ENCODE data around the gene FXYD5. TPM values are rescaled to one million over a fixed set of nuclear protein-coding genes. Genes with fewer than 3 reads are reported as not detected.

FXYD5 gene
- polyA plus RNA-seq, 1 donor from 2014 or later: not detected

DNA sequence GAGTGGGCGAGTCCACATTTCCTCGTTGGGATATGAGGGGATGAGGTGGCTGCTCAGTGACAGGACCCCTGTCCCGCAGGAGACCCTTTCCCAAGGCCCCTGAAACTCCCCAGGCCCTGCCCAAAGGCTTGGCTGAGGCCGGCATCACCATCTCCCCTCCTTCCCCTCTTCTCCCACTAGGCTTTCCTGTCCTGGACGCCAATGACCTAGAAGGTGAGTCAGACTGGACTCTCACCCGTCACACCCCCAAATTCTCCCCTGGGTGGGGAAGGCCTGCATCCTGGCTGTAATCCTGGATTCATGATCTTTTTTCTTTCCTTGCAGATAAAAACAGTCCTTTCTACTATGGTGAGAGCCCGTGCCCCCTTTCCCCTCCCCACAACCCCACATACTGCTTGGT, 33.6 kb upstream of the FXYD5 start:
- Histone ChIP-seq H3K9ac (ENCODE audit: low read length) (no peak overlapping the region), H3K27ac (ENCODE audit: low read length) (no peak overlapping the region), H3F3A (ENCODE audit: insufficient read depth, low read length, poor library complexity, severe bottlenecking) (no peaks in the 10 kb centered on the region), H3K27me3 (ENCODE audit: insufficient read depth, low read depth, low read length) (no peaks in the 10 kb centered on the region), H3K9me2 (ENCODE audit: insufficient read depth, low read length) (no peaks in the 10 kb centered on the region), H3K36me3 (ENCODE audit: insufficient read depth, low read length) (no peaks in the 10 kb centered on the region), H3K4me3 (ENCODE audit: low read length) (no peak overlapping the region), H4K20me1 (ENCODE audit: insufficient read depth) (no peaks in the 10 kb centered on the region), H3K9me3 (ENCODE audit: low read length) (no peaks in the 10 kb centered on the region), H2AFZ (ENCODE audit: low read depth, low read length) (no peak overlapping the region), H3K4me2 (ENCODE audit: low read length) (no peak overlapping the region), H3K79me2 (replicated peaks; ENCODE audit: insufficient read depth, low read length) (no peaks in the 10 kb centered on the region)
- TF ChIP-seq EP300 (conservative IDR thresholded peaks at IDR 0.05; ENCODE audit: poor library complexity, severe bottlenecking): no peak
- TF ChIP-seq TAF1 (IDR thresholded peaks at IDR 0.05; ENCODE audit: low read depth): no peak
- TF ChIP-seq POLR2AphosphoS5 (IDR thresholded peaks at IDR 0.05): no peak
- no peak for TF ChIP-seq MXI1 (conservative IDR thresholded peaks at IDR 0.05; ENCODE audit: poor library complexity, severe bottlenecking)
- TF ChIP-seq, protein P1, sequence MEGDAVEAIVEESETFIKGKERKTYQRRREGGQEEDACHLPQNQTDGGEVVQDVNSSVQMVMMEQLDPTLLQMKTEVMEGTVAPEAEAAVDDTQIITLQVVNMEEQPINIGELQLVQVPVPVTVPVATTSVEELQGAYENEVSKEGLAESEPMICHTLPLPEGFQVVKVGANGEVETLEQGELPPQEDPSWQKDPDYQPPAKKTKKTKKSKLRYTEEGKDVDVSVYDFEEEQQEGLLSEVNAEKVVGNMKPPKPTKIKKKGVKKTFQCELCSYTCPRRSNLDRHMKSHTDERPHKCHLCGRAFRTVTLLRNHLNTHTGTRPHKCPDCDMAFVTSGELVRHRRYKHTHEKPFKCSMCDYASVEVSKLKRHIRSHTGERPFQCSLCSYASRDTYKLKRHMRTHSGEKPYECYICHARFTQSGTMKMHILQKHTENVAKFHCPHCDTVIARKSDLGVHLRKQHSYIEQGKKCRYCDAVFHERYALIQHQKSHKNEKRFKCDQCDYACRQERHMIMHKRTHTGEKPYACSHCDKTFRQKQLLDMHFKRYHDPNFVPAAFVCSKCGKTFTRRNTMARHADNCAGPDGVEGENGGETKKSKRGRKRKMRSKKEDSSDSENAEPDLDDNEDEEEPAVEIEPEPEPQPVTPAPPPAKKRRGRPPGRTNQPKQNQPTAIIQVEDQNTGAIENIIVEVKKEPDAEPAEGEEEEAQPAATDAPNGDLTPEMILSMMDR (IDR thresholded peaks at IDR 0.05; ENCODE audit: poor library complexity, severe bottlenecking): no peak
- TF ChIP-seq EZH2 (IDR thresholded peaks at IDR 0.05; ENCODE audit: borderline replicate concordance, insufficient read depth, low read length, poor library complexity, severe bottlenecking): no peak
- no peak for TF ChIP-seq RAD21 (conservative IDR thresholded peaks at IDR 0.05)
- no peak for TF ChIP-seq SMC3 (conservative IDR thresholded peaks at IDR 0.05; ENCODE audit: poor library complexity)
- TF ChIP-seq, protein P2, sequence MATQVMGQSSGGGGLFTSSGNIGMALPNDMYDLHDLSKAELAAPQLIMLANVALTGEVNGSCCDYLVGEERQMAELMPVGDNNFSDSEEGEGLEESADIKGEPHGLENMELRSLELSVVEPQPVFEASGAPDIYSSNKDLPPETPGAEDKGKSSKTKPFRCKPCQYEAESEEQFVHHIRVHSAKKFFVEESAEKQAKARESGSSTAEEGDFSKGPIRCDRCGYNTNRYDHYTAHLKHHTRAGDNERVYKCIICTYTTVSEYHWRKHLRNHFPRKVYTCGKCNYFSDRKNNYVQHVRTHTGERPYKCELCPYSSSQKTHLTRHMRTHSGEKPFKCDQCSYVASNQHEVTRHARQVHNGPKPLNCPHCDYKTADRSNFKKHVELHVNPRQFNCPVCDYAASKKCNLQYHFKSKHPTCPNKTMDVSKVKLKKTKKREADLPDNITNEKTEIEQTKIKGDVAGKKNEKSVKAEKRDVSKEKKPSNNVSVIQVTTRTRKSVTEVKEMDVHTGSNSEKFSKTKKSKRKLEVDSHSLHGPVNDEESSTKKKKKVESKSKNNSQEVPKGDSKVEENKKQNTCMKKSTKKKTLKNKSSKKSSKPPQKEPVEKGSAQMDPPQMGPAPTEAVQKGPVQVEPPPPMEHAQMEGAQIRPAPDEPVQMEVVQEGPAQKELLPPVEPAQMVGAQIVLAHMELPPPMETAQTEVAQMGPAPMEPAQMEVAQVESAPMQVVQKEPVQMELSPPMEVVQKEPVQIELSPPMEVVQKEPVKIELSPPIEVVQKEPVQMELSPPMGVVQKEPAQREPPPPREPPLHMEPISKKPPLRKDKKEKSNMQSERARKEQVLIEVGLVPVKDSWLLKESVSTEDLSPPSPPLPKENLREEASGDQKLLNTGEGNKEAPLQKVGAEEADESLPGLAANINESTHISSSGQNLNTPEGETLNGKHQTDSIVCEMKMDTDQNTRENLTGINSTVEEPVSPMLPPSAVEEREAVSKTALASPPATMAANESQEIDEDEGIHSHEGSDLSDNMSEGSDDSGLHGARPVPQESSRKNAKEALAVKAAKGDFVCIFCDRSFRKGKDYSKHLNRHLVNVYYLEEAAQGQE (IDR thresholded peaks at IDR 0.05; ENCODE audit: borderline replicate concordance): no peak

DNA sequence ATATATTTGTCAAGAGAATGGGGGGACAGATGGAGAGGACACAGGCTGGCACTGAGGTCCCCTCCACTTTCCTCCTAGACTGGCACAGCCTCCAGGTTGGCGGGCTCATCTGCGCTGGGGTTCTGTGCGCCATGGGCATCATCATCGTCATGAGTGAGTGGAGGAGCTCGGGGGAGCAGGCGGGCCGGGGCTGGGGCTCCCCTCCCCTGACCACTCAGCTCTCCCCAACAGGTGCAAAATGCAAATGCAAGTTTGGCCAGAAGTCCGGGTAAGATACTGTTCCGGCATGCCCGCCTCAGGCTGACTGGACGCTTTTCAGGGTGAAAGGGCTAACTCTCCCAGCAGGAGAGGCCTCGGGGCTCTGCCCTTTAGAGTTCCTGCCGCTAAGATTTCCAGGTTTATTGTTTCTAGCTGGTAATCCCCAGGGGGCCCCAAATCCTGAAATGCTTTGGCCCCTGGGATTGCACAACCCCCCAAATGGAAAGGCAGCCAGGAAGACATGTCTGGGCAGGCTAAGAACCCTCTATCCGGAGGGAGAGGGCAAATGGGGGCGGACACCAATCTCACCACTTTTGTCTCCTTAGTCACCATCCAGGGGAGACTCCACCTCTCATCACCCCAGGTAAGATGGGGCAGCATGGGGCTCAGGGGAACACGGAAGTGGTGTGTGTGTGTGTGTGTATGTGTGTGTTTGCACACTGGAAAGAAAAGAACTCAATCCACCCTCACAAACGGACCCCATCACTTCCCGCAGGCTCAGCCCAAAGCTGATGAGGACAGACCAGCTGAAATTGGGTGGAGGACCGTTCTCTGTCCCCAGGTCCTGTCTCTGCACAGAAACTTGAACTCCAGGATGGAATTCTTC, 31.6 kb upstream of the FXYD5 start:
- no peak for TF ChIP-seq RAD21 (conservative IDR thresholded peaks at IDR 0.05)
- TF ChIP-seq MXI1 (conservative IDR thresholded peaks at IDR 0.05; ENCODE audit: poor library complexity, severe bottlenecking): no peak
- no peak for TF ChIP-seq SMC3 (conservative IDR thresholded peaks at IDR 0.05; ENCODE audit: poor library complexity)
- TF ChIP-seq, protein P2 (IDR thresholded peaks at IDR 0.05; ENCODE audit: borderline replicate concordance): no peak
- no peak for TF ChIP-seq TAF1 (IDR thresholded peaks at IDR 0.05; ENCODE audit: low read depth)
- TF ChIP-seq EZH2 (IDR thresholded peaks at IDR 0.05; ENCODE audit: borderline replicate concordance, insufficient read depth, low read length, poor library complexity, severe bottlenecking): no peak
- TF ChIP-seq, protein P1 (IDR thresholded peaks at IDR 0.05; ENCODE audit: poor library complexity, severe bottlenecking): no peak
- TF ChIP-seq EP300 (conservative IDR thresholded peaks at IDR 0.05; ENCODE audit: poor library complexity, severe bottlenecking): no peak
- TF ChIP-seq POLR2AphosphoS5 (IDR thresholded peaks at IDR 0.05): no peak
- Histone ChIP-seq H3K36me3 (ENCODE audit: insufficient read depth, low read length) (no peaks in the 10 kb centered on the region), H3K9ac (ENCODE audit: low read length) (no peak overlapping the region), H2AFZ (ENCODE audit: low read depth, low read length) (no peak overlapping the region), H3F3A (ENCODE audit: insufficient read depth, low read length, poor library complexity, severe bottlenecking) (no peaks in the 10 kb centered on the region), H3K27me3 (ENCODE audit: insufficient read depth, low read depth, low read length) (no peaks in the 10 kb centered on the region), H4K20me1 (ENCODE audit: insufficient read depth) (no peaks in the 10 kb centered on the region), H3K4me2 (ENCODE audit: low read length) (no peak overlapping the region), H3K27ac (ENCODE audit: low read length) (no peak overlapping the region), H3K9me2 (ENCODE audit: insufficient read depth, low read length) (no peaks in the 10 kb centered on the region), H3K79me2 (replicated peaks; ENCODE audit: insufficient read depth, low read length) (no peaks in the 10 kb centered on the region), H3K4me3 (ENCODE audit: low read length) (no peak overlapping the region), H3K9me3 (ENCODE audit: low read length) (no peaks in the 10 kb centered on the region)
